HG02763 (cell line): ENCODE measurements around the gene NOTUM.

Source experiments
- ATAC-seq: cut with Tn5 transposase; IDR thresholded peaks from one replicate; pipeline ENCODE4 v1.9.1; 2021; ENCODE audit warnings: mild to moderate bottlenecking, moderate library complexity; ENCODE audit not compliant: unreplicated experiment

The NOTUM gene

GRCh38 chr17:81961087-81961511, at the start of gene NOTUM:
TSS of gene NOTUM (minus strand) at chr17:81961187. CDS start at chr17:81960909, 278 bp downstream.
- ATAC-seq: no peak

- ATAC-seq: no peak
Observed at GRCh38 chr17:82009413-82009812, 48.4 kb upstream of the NOTUM start.

- ATAC-seq: no peak
Observed at GRCh38 chr17:82008941-82009405, 48.0 kb upstream of the NOTUM start.

GRCh38 chr17:82008258-82008940, 47.4 kb upstream of the NOTUM start:
- no peak for ATAC-seq

GRCh38 chr17:82007495-82008257, 46.7 kb upstream of the NOTUM start:
- no peak for ATAC-seq

- ATAC-seq: no peak
Observed at GRCh38 chr17:82007228-82007494, 46.2 kb upstream of the NOTUM start.

- no peak for ATAC-seq
Observed at GRCh38 chr17:82006468-82007227, 45.7 kb upstream of the NOTUM start.

- no peak for ATAC-seq
Observed at GRCh38 chr17:82005701-82006348, 44.8 kb upstream of the NOTUM start.

GRCh38 chr17:82004517-82005455, 43.8 kb upstream of the NOTUM start:
- no peak for ATAC-seq

- no peak for ATAC-seq
Observed at GRCh38 chr17:82003411-82004381, 42.7 kb upstream of the NOTUM start.

- no peak for ATAC-seq
Observed at GRCh38 chr17:82001571-82002056, 40.6 kb upstream of the NOTUM start.

- ATAC-seq: no peak
Observed at GRCh38 chr17:82000803-82001570, 40.0 kb upstream of the NOTUM start.

GRCh38 chr17:81999976-82000802, 39.2 kb upstream of the NOTUM start:
- no peak for ATAC-seq

- ATAC-seq: no peak
Observed at GRCh38 chr17:81999587-81999975, 38.6 kb upstream of the NOTUM start.

- no peak for ATAC-seq
Observed at GRCh38 chr17:81998691-81999438, 37.9 kb upstream of the NOTUM start.

GRCh38 chr17:81998212-81998611, 37.2 kb upstream of the NOTUM start:
- no peak for ATAC-seq
